ENCODE measurements around the gene FABP7.

Gene FABP7

GRCh38 chr6:122800906-122801305 lies 21.4 kb downstream of the FABP7 start:
- TF ChIP-seq TAF1 (IDR thresholded peaks at IDR 0.05; ENCODE audit: borderline replicate concordance, low read depth, low read length) (no peak), POLR2A (IDR thresholded peaks at IDR 0.05; ENCODE audit: low read depth, low read length) (no peak), POLR2AphosphoS5 (IDR thresholded peaks at IDR 0.05; ENCODE audit: low read depth, low read length) (no peak)
- FAIRE-seq = no peak
- no peak for DNase-seq (ENCODE audit: insufficient read length)

GRCh38 chr6:122801397-122801796 lies 21.9 kb downstream of the FABP7 start:
- FAIRE-seq = no peak
- TF ChIP-seq POLR2A (IDR thresholded peaks at IDR 0.05; ENCODE audit: low read depth, low read length) (no peak), TAF1 (IDR thresholded peaks at IDR 0.05; ENCODE audit: borderline replicate concordance, low read depth, low read length) (no peak), POLR2AphosphoS5 (IDR thresholded peaks at IDR 0.05; ENCODE audit: low read depth, low read length) (no peak)
- no peak for DNase-seq (ENCODE audit: insufficient read length)

GRCh38 chr6:122803171-122803661 lies 23.7 kb downstream of the FABP7 start:
- TF ChIP-seq TAF1 (IDR thresholded peaks at IDR 0.05; ENCODE audit: borderline replicate concordance, low read depth, low read length) (no peak), POLR2AphosphoS5 (IDR thresholded peaks at IDR 0.05; ENCODE audit: low read depth, low read length) (no peak), POLR2A (IDR thresholded peaks at IDR 0.05; ENCODE audit: low read depth, low read length) (no peak)
- no peak for DNase-seq (ENCODE audit: insufficient read length)
- no peak for FAIRE-seq

- FAIRE-seq = no peak
- DNase-seq (ENCODE audit: insufficient read length) = no peak
- no peak for TF ChIP-seq POLR2AphosphoS5 (IDR thresholded peaks at IDR 0.05; ENCODE audit: low read depth, low read length)
- TF ChIP-seq TAF1 (IDR thresholded peaks at IDR 0.05; ENCODE audit: borderline replicate concordance, low read depth, low read length) = no peak
- no peak for TF ChIP-seq POLR2A (IDR thresholded peaks at IDR 0.05; ENCODE audit: low read depth, low read length)
Measured at GRCh38 chr6:122804962-122805485, 25.5 kb downstream of the FABP7 start.

GRCh38 chr6:122806291-122806690 lies 26.8 kb downstream of the FABP7 start:
- DNase-seq (ENCODE audit: insufficient read length) = no peak
- TF ChIP-seq TAF1 (IDR thresholded peaks at IDR 0.05; ENCODE audit: borderline replicate concordance, low read depth, low read length) (no peak), POLR2AphosphoS5 (IDR thresholded peaks at IDR 0.05; ENCODE audit: low read depth, low read length) (no peak), POLR2A (IDR thresholded peaks at IDR 0.05; ENCODE audit: low read depth, low read length) (no peak)
- FAIRE-seq = no peak

- no peak for DNase-seq (ENCODE audit: insufficient read length)
- no peak for FAIRE-seq
- no peak for TF ChIP-seq TAF1 (IDR thresholded peaks at IDR 0.05; ENCODE audit: borderline replicate concordance, low read depth, low read length)
- TF ChIP-seq POLR2AphosphoS5 (IDR thresholded peaks at IDR 0.05; ENCODE audit: low read depth, low read length) = no peak
- no peak for TF ChIP-seq POLR2A (IDR thresholded peaks at IDR 0.05; ENCODE audit: low read depth, low read length)
Measured at GRCh38 chr6:122808121-122808885, 28.8 kb downstream of the FABP7 start.

- DNase-seq (ENCODE audit: insufficient read length) (no peak), FAIRE-seq (no peak)
- TF ChIP-seq POLR2AphosphoS5 (IDR thresholded peaks at IDR 0.05; ENCODE audit: low read depth, low read length) (no peak), POLR2A (IDR thresholded peaks at IDR 0.05; ENCODE audit: low read depth, low read length) (no peak), TAF1 (IDR thresholded peaks at IDR 0.05; ENCODE audit: borderline replicate concordance, low read depth, low read length) (no peak)
Measured at GRCh38 chr6:122809001-122809400, 29.5 kb downstream of the FABP7 start.

GRCh38 chr6:122809691-122810090 lies 30.2 kb downstream of the FABP7 start:
- no peak for TF ChIP-seq POLR2AphosphoS5 (IDR thresholded peaks at IDR 0.05; ENCODE audit: low read depth, low read length)
- DNase-seq (ENCODE audit: insufficient read length) = no peak
- no peak for FAIRE-seq

GRCh38 chr6:122810189-122810588 lies 30.7 kb downstream of the FABP7 start:
- DNase-seq (ENCODE audit: insufficient read length) (no peak), FAIRE-seq (no peak)
- TF ChIP-seq TAF1 (IDR thresholded peaks at IDR 0.05; ENCODE audit: borderline replicate concordance, low read depth, low read length) (no peak), POLR2A (IDR thresholded peaks at IDR 0.05; ENCODE audit: low read depth, low read length) (no peak), POLR2AphosphoS5 (IDR thresholded peaks at IDR 0.05; ENCODE audit: low read depth, low read length) (no peak)

GRCh38 chr6:122817358-122817757 lies 37.8 kb downstream of the FABP7 start:
- FAIRE-seq (no peak), DNase-seq (ENCODE audit: insufficient read length) (no peak)
- TF ChIP-seq POLR2AphosphoS5 (IDR thresholded peaks at IDR 0.05; ENCODE audit: low read depth, low read length) = no peak
- TF ChIP-seq TAF1 (IDR thresholded peaks at IDR 0.05; ENCODE audit: borderline replicate concordance, low read depth, low read length) = no peak

- DNase-seq (ENCODE audit: insufficient read length) = no peak
- TF ChIP-seq POLR2AphosphoS5 (IDR thresholded peaks at IDR 0.05; ENCODE audit: low read depth, low read length) (no peak), TAF1 (IDR thresholded peaks at IDR 0.05; ENCODE audit: borderline replicate concordance, low read depth, low read length) (no peak), POLR2A (IDR thresholded peaks at IDR 0.05; ENCODE audit: low read depth, low read length) (no peak)
- no peak for FAIRE-seq
Measured at GRCh38 chr6:122817766-122818165, 38.2 kb downstream of the FABP7 start.

GRCh38 chr6:122818866-122819265 lies 39.4 kb downstream of the FABP7 start:
- TF ChIP-seq POLR2A (IDR thresholded peaks at IDR 0.05; ENCODE audit: low read depth, low read length) (no peak), TAF1 (IDR thresholded peaks at IDR 0.05; ENCODE audit: borderline replicate concordance, low read depth, low read length) (no peak), POLR2AphosphoS5 (IDR thresholded peaks at IDR 0.05; ENCODE audit: low read depth, low read length) (no peak)
- no peak for FAIRE-seq
- no peak for DNase-seq (ENCODE audit: insufficient read length)
